ENCODE results near the gene PLCXD3. TPM values are rescaled to one million over a fixed set of nuclear protein-coding genes. Genes with fewer than 3 reads are reported as not detected.

PLCXD3 gene
- total RNA-seq, 1 donor from 2014 or later: 2.6 TPM

GRCh38 chr5:41368158-41368557 is 142.2 kb downstream of the PLCXD3 start:
- DNase-seq (no peak), ATAC-seq (no peak)
- Histone ChIP-seq H3K36me3 (no peaks in the 10 kb centered on the region), H3K4me3 (no peak overlapping the region), H3K9me3 (no peaks in the 10 kb centered on the region), H3K27me3 (no peaks in the 10 kb centered on the region), H3K4me1 (no peaks in the 10 kb centered on the region), H3K27ac (no peak overlapping the region)
- intact Hi-C loops (cut with DNase I): no loop called here
- TF ChIP-seq CTCF (IDR thresholded peaks at IDR 0.05): no peak

DNA sequence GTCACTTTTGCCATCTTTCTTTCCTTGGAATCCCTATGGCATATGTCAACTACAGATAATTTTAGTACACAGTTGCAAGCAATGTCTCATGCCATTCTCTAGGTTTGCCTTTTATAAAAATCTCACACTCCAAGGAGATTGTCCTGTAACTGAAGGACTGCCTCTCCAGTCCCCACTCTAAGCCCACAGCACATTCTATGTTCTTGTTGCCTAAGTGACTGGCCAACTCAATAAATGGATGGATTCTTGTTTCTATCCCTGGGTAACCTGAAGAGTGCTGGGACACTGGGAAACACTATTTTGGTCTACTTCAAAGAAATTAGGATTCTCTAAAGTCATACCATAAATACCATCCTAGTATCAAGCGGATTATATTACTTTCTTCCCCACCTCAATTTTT is 145.0 kb downstream of the PLCXD3 start:
- Histone ChIP-seq H3K4me3 (no peak overlapping the region), H3K36me3 (no peaks in the 10 kb centered on the region), H3K27ac (no peak overlapping the region), H3K9me3 (no peaks in the 10 kb centered on the region), H3K4me1 (no peaks in the 10 kb centered on the region), H3K27me3 (no peaks in the 10 kb centered on the region)
- intact Hi-C loops (cut with DNase I): no loop called here
- ATAC-seq (no peak), DNase-seq (no peak)
- TF ChIP-seq CTCF (IDR thresholded peaks at IDR 0.05): no peak

GRCh38 chr5:41364346-41364745 is 146.1 kb downstream of the PLCXD3 start:
- no peak overlapping the region for H3K27ac ChIP-seq
- no peak for DNase-seq
- TF ChIP-seq CTCF (IDR thresholded peaks at IDR 0.05): no peak
- no peaks in the 10 kb centered on the region for H3K27me3 ChIP-seq
- no peaks in the 10 kb centered on the region for H3K4me1 ChIP-seq
- H3K4me3 ChIP-seq: no peak overlapping the region
- intact Hi-C loops (cut with DNase I): no loop called here
- H3K9me3 ChIP-seq: no peaks in the 10 kb centered on the region
- ATAC-seq: no peak
- no peaks in the 10 kb centered on the region for H3K36me3 ChIP-seq

DNA sequence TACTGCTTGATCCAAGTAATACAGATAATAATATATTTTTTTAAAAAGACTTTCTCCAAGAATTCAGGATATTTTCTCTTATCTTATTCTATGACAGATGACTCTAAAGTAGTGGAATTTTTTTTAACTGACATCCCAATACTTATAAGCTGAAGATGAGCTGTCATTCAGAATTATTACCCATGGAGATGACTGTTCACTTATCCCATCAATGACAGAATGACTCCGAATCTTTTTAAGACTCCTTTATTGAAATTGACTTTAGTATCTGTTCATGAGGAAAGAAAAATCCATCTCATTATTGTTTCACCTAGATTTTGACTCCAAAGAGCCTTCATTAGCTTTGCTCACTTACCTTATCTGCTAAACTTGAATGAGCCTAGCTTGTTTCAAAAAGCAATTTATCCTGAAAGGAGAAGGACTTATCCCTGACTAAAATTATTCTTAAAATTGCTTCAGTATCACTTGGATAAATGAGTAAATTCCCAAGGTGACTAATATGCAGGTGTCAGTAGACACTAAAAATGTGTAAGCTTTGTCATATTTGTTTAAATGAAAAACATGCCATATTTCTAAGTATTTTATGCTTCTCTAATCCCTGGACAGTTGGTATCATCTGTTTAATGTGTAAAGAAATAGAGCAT is 146.9 kb downstream of the PLCXD3 start:
- Histone ChIP-seq H3K27ac (no peak overlapping the region), H3K36me3 (no peaks in the 10 kb centered on the region), H3K27me3 (no peaks in the 10 kb centered on the region), H3K4me3 (no peak overlapping the region), H3K9me3 (no peaks in the 10 kb centered on the region), H3K4me1 (no peaks in the 10 kb centered on the region)
- no peak for ATAC-seq
- no peak for TF ChIP-seq CTCF (IDR thresholded peaks at IDR 0.05)
- DNase-seq: no peak
- intact Hi-C loops (cut with DNase I): no loop called here

- ATAC-seq (no peak), DNase-seq (no peak)
- intact Hi-C loops (cut with DNase I): no loop called here
- H3K36me3 ChIP-seq: no peaks in the 10 kb centered on the region
- no peaks in the 10 kb centered on the region for H3K9me3 ChIP-seq
- no peak for TF ChIP-seq CTCF (IDR thresholded peaks at IDR 0.05)
- no peaks in the 10 kb centered on the region for H3K27me3 ChIP-seq
- no peak overlapping the region for H3K4me3 ChIP-seq
- H3K27ac ChIP-seq: no peak overlapping the region
- no peaks in the 10 kb centered on the region for H3K4me1 ChIP-seq
Measured at GRCh38 chr5:41356786-41357185, 153.6 kb downstream of the PLCXD3 start.

GRCh38 chr5:41349846-41350245 is 160.6 kb downstream of the PLCXD3 start:
- Histone ChIP-seq H3K27ac (no peak overlapping the region), H3K9me3 (no peaks in the 10 kb centered on the region), H3K36me3 (no peaks in the 10 kb centered on the region), H3K4me1 (no peaks in the 10 kb centered on the region), H3K4me3 (no peak overlapping the region), H3K27me3 (no peaks in the 10 kb centered on the region)
- DNase-seq (no peak), ATAC-seq (no peak)
- intact Hi-C loops (cut with DNase I): no loop called here
- no peak for TF ChIP-seq CTCF (IDR thresholded peaks at IDR 0.05)

Data from upper lobe of right lung (tissue), 1 donor.